GM12892 (cell line): Measurements from ENCODE around the gene COMMD7.

Source experiments
- POLR2A ChIP-seq: IDR thresholded peaks from 2 replicates; pipeline ENCODE4 v1.6.1; 2011; ENCODE audit warnings: low read depth, low read length, control low read depth
- POLR2AphosphoS5 ChIP-seq: IDR thresholded peaks from 2 replicates; pipeline ENCODE4 v1.6.1; 2011; ENCODE audit warnings: low read depth, low read length, control low read depth

- TF ChIP-seq POLR2AphosphoS5 = no peak
- no peak for TF ChIP-seq POLR2A
Measured at GRCh38 chr20:32761831-32762753, 18.8 kb upstream of the COMMD7 start, which contains the start of gene DNMT3B.
